Ovary (tissue), 9 donors: ENCODE data around the gene CD151. TPM values are rescaled to one million over a fixed set of nuclear protein-coding genes. Genes with fewer than 3 reads are reported as not detected.

ENCODE experiments used
- DNase-seq, 5 donors: peaks; one replicate each; pipeline ENCODE4 v3.0.0-alpha.2; 2019 to 2020
- H3K27ac ChIP-seq, 2 donors: fragments of 200-600 bp; one replicate each; pipeline versions ENCODE4 v1.5.1 to v1.8.0; 2019 to 2022
- H3K27me3 ChIP-seq: fragments of 200-600 bp; one replicate; pipeline ENCODE4 v1.8.0; 2022
- H3K36me3 ChIP-seq: fragments of 200-600 bp; sonication (generic); one replicate; pipeline ENCODE4 v1.5.1; 2019
- H3K4me1 ChIP-seq: one replicate; pipeline ENCODE4 v1.8.1; 2013; ENCODE audit warnings: mild to moderate bottlenecking, moderate library complexity; ENCODE audit not compliant: insufficient read depth
- H3K4me3 ChIP-seq: fragments of 200-600 bp; sonication (generic); one replicate; pipeline ENCODE4 v1.5.1; 2017
- H3K9me3 ChIP-seq, 2 donors: fragments of 200-600 bp in 1 of 2; sonication (generic) in 1 of 2; one replicate each; pipeline versions ENCODE4 v1.5.1 to v1.8.1; 2013 to 2019; ENCODE audit warnings: mild to moderate bottlenecking in 1 of 2, moderate library complexity in 1 of 2
- EP300 ChIP-seq: sonication (generic); formaldehyde crosslinking; IDR thresholded peaks from one replicate; pipeline ENCODE4 v1.6.1; 2017; ENCODE audit warnings: antibody characterized with exemption
- POLR2A ChIP-seq: fragments of 450-650 bp; IDR thresholded peaks from one replicate; pipeline ENCODE4 v1.6.1; 2017; ENCODE audit warnings: antibody characterized with exemption, mild to moderate bottlenecking, moderate library complexity
- WGBS, 3 donors: extraction: QIAGEN DNeasy Blood & Tissue Kit in 1 of 3; methylation state at CpG; one replicate each; pipeline versions ENCODE4 v1.1.5 to v1.1.7; 2013 to 2017; 5-methylcytosine and 5-hydroxymethylcytosine counted together
- intact Hi-C, 4 donors: fragments of 100-400 bp; cut with DNase I; formaldehyde crosslinking; loops; one replicate each; pipeline versions ENCODE4 v1.11.0 to v1.15.1; 2022 to 2023
- polyA plus RNA-seq, 2 donors: library from polyadenylated mRNA; stranded (reverse); fragments of 200-250 nt in 1 of 2; fragments of 350-450 nt in 1 of 2; fragmentation: Illumina TruSeq in 1 of 2; extraction: RNeasy Lipid Tissue Mini Kit (QIAGEN cat#74804) in 1 of 2; gene quantifications; one replicate each; pipeline ENCODE4 v1.2.3, GENCODE V29; 2013 to 2014
- total RNA-seq, 7 donors: library from RNA; depleted of rRNA in 2 of 7; stranded (reverse); fragments of >200 nt in 2 of 7; fragmentation: NEBNext Ultra II Directional in 3 of 7; extraction: Animal tissue kit (Norgen Biotek cat#: 25700) in 3 of 7; gene quantifications; one replicate each; pipeline versions ENCODE4 v1.1.0 to v1.2.4, GENCODE V29; 2016 to 2023
- TF ChIP-seq, protein P1 (sequence below), 3 donors: fragments of 450-650 bp in 2 of 3; fragments of 200-600 bp in 1 of 3; IDR thresholded peaks; one replicate each; pipeline versions ENCODE4 v1.5.1 to v1.8.0; 2016 to 2022; ENCODE audit warnings: antibody characterized with exemption in 3 of 3, mild to moderate bottlenecking in 1 of 3
- donor health status: DM: no; HTN: no; CAD: no; lungs with moderate emphysema.
- donor health status: DM: no; HTN: no; CAD: no.
- donor health status: Bipolar disorder and iron deficiency.
- donor health status: DM: yes; HTN: yes; CAD: no.
- donor health status: DM: no; HTN: no; CAD: no.
- donor health status: DM: yes; HTN: yes; CAD: no.

CD151 gene
- total and polyA plus RNA-seq, 9 donors = 32.9 to 243 (median 168) TPM

DNA sequence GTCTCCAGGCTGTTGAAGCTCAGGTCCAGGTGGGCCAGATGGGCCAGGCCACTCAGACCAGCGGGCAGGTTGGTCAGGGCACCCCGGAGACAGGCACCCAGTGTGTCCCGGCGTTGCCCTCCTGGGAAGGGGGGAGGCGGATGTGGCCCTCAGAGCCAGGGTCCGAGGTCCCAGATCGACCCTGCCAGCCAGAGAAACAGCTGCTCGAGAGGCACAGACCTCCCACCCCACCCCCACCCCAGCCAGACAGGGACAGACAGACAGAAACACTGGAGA lies 29.3 kb upstream of the CD151 start:
- 81 to 83% (median 82%) methylated on average over 8 of the region's 8 CpGs for WGBS, 3 donors
- H3K4me3 ChIP-seq = no peak overlapping the region
- intact Hi-C loops = no loop called here
- TF ChIP-seq, protein P1, sequence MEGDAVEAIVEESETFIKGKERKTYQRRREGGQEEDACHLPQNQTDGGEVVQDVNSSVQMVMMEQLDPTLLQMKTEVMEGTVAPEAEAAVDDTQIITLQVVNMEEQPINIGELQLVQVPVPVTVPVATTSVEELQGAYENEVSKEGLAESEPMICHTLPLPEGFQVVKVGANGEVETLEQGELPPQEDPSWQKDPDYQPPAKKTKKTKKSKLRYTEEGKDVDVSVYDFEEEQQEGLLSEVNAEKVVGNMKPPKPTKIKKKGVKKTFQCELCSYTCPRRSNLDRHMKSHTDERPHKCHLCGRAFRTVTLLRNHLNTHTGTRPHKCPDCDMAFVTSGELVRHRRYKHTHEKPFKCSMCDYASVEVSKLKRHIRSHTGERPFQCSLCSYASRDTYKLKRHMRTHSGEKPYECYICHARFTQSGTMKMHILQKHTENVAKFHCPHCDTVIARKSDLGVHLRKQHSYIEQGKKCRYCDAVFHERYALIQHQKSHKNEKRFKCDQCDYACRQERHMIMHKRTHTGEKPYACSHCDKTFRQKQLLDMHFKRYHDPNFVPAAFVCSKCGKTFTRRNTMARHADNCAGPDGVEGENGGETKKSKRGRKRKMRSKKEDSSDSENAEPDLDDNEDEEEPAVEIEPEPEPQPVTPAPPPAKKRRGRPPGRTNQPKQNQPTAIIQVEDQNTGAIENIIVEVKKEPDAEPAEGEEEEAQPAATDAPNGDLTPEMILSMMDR (IDR thresholded peaks at IDR 0.05) = no peak
- TF ChIP-seq POLR2A (no peak), EP300 (no peak)
- H3K27ac ChIP-seq = no peak overlapping the region
- no peaks in the 10 kb centered on the region for H3K36me3 ChIP-seq
- peaks cover 9% of the 10 kb centered on the region for H3K4me1 ChIP-seq
- H3K27me3 ChIP-seq = no peaks in the 10 kb centered on the region
- no peaks in the 10 kb centered on the region for H3K9me3 ChIP-seq
- DNase-seq = no peak

GRCh38 chr11:803770-804598 lies 28.8 kb upstream of the CD151 start:
- Histone ChIP-seq H3K9me3 (no peaks in the 10 kb centered on the region), H3K4me1 (peaks cover 12% of the 10 kb centered on the region), H3K27ac (no peak overlapping the region), H3K4me3 (no peak overlapping the region), H3K27me3 (no peaks in the 10 kb centered on the region), H3K36me3 (no peaks in the 10 kb centered on the region)
- WGBS, 3 donors = 40 to 61% (median 41%) methylated on average over 22 to 26 of the region's 26 CpGs
- intact Hi-C loops = no loop called here
- DNase-seq = no peak
- TF ChIP-seq EP300 (no peak), POLR2A (no peak)
- TF ChIP-seq, protein P1 (IDR thresholded peaks at IDR 0.05) = no peak

DNA sequence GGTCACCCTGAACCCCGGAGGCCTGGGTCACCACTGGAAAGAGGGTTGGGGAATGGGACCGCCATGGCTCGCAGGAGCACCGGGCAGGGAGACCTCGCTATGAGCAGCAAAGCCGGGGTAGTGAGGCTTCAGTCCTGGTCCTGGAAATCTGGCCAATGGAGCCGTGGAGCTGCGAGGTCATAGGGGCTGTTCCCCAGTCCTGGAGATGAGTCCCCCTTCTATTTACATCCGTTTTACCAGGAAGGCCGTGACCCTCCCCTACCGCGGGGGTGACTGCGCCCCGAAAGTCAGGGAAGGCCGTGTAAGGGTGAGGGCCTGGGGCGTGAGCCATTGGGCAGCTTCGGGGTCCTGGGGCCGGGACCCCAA lies 28.2 kb upstream of the CD151 start:
- no peak for DNase-seq
- no peaks in the 10 kb centered on the region for H3K27me3 ChIP-seq
- H3K4me3 ChIP-seq = peak overlapping the region; percentile 50
- no peaks in the 10 kb centered on the region for H3K36me3 ChIP-seq
- peak overlapping the region; percentile 80 to 85 for H3K27ac ChIP-seq
- intact Hi-C loops = no loop called here
- H3K4me1 ChIP-seq = peaks cover 12% of the 10 kb centered on the region
- H3K9me3 ChIP-seq = no peaks in the 10 kb centered on the region
- TF ChIP-seq POLR2A = no peak
- TF ChIP-seq, protein P1 (IDR thresholded peaks at IDR 0.05) = no peak
- TF ChIP-seq EP300 = no peak
- WGBS, 3 donors = 2 to 7% (median 3%) methylated on average over 18 of the region's 18 CpGs

GRCh38 chr11:808427-809286 lies 24.1 kb upstream of the CD151 start:
- intact Hi-C loops = loop anchor here in 1 of 4 donors (5.0 kb wide), 1 partner anchor 34 kb away; the partner anchor contains the start of genes POLR2L and TSPAN4
- H3K36me3 ChIP-seq = no peaks in the 10 kb centered on the region
- peaks cover 18% of the 10 kb centered on the region for H3K4me1 ChIP-seq
- peak overlapping the region; percentile 83 for H3K4me3 ChIP-seq
- no peaks in the 10 kb centered on the region for H3K9me3 ChIP-seq
- no peaks in the 10 kb centered on the region for H3K27me3 ChIP-seq
- WGBS, 3 donors = 29 to 34% (median 31%) methylated on average over 36 of the region's 36 CpGs
- no peak for DNase-seq
- H3K27ac ChIP-seq = peak overlapping the region; percentile 92 to 95
- TF ChIP-seq POLR2A (no peak), EP300 (no peak)
- TF ChIP-seq, protein P1 (IDR thresholded peaks at IDR 0.05) = no peak
